ENCODE measurements around the gene CAMSAP3. TPM values are rescaled to one million over a fixed set of nuclear protein-coding genes. Genes with fewer than 3 reads are reported as not detected.

The CAMSAP3 gene
- total RNA-seq, 2 experiments from 2014 or later: 0.40 to 0.50 TPM

- Mint-ChIP-seq H3K27me3 (no peaks in the 10 kb centered on the region), H3K27ac (no peak overlapping the region), H3K9me3 (no peaks in the 10 kb centered on the region), H3K4me1 (peaks cover 6% of the 10 kb centered on the region), H3K36me3 (peaks cover 21% of the 10 kb centered on the region), H3K4me3 (no peak overlapping the region)
- DNase-seq (no peak), ATAC-seq (ENCODE audit: low read depth) (no peak)
- POLR2A ChIA-PET: interaction anchor here (1.0 kb wide), 1 partner anchor 15 kb away, joined by 6 read pairs; the partner anchor contains the start of genes PET100 and XAB2
These were observed 48.9 kb downstream of the CAMSAP3 start for GRCh38 chr19:7644550-7644877.

- H3K27ac Mint-ChIP-seq: no peak overlapping the region
- H3K9me3 Mint-ChIP-seq: no peaks in the 10 kb centered on the region
- ATAC-seq (ENCODE audit: low read depth) (no peak), DNase-seq (no peak)
- H3K36me3 Mint-ChIP-seq: peaks cover 14% of the 10 kb centered on the region
- POLR2A ChIA-PET: interaction anchor here (1.0 kb wide), 1 partner anchor 16 kb away, joined by 6 read pairs; the partner anchor contains the start of genes PET100 and XAB2
- H3K27me3 Mint-ChIP-seq: peaks cover 2% of the 10 kb centered on the region
- H3K4me3 Mint-ChIP-seq: no peak overlapping the region
- peaks cover under 1% of the 10 kb centered on the region for H3K4me1 Mint-ChIP-seq
These were observed 49.5 kb downstream of the CAMSAP3 start for GRCh38 chr19:7645163-7645562.

DNA sequence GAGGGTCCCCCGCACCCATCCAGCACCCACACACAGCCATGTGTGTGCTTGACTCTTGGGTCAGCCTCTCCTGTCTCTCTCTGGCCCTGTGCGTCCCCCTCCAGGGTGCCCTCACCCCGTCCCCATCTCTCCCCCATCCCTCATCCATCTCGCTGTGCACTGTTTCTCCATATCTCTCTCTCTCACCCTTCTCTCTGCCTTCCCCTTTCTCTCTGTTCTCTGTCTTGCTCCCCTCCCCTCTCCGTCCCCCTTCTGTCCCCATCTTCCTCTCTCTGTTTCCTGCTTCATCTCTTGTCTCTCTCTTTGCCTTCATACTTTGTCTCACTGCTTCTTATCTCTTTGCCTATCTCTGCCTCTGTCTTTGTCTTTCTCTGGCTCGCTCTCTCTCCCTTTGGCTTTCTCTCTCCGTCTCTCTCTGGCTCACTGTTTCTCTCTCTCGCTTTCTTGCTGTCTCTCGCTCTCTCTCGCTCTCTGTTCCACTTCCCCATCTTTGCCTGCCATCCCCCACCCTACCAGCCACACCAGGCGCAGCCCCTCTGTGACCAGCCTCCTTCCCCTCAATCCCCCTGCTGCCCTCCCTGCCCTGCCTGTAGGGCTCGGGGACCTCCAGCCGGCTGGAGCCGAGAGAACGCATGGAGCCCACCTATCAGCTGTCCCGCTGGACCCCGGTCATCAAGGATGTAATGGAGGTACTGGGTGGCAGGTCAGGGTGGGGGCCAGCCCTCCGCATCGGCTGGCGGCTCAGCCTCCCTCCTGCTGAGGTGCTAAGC lies 50.2 kb downstream of the CAMSAP3 start:
- DNase-seq (no peak), ATAC-seq (ENCODE audit: low read depth) (no peak)
- Mint-ChIP-seq H3K36me3 (peaks cover 11% of the 10 kb centered on the region), H3K4me3 (no peak overlapping the region), H3K27ac (peak overlapping the region; percentile 1), H3K4me1 (no peaks in the 10 kb centered on the region), H3K9me3 (no peaks in the 10 kb centered on the region), H3K27me3 (peaks cover 5% of the 10 kb centered on the region)
- POLR2A ChIA-PET: no interaction called here

GRCh38 chr19:7646426-7646700 lies 50.7 kb downstream of the CAMSAP3 start:
- ATAC-seq (ENCODE audit: low read depth) (no peak), DNase-seq (no peak)
- Mint-ChIP-seq H3K27ac (no peak overlapping the region), H3K36me3 (peaks cover 11% of the 10 kb centered on the region), H3K4me3 (no peak overlapping the region), H3K4me1 (no peaks in the 10 kb centered on the region), H3K9me3 (no peaks in the 10 kb centered on the region), H3K27me3 (peaks cover 5% of the 10 kb centered on the region)
- POLR2A ChIA-PET: no interaction called here

DNA sequence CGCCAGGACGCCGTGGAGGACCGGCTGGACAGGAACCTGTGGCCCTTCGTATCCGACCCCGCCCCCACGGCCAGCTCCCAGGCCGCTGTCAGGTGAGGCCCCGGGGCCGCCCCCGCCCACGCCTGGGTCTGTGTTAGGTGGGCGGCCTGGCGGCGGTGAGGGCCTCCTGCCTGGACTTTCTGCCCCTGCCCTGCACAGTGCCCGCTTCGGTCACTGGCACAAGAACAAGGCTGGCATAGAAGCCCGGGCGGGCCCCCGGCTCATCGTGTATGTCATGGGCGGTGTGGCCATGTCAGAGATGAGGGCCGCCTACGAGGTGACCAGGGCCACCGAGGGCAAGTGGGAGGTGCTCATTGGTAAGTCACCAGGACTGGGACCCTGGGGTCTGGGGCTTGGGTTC lies 51.5 kb downstream of the CAMSAP3 start:
- POLR2A ChIA-PET: no interaction called here
- DNase-seq (no peak), ATAC-seq (ENCODE audit: low read depth) (no peak)
- Mint-ChIP-seq H3K27ac (no peak overlapping the region), H3K27me3 (peaks cover 8% of the 10 kb centered on the region), H3K4me3 (no peak overlapping the region), H3K36me3 (peaks cover 11% of the 10 kb centered on the region), H3K9me3 (no peaks in the 10 kb centered on the region), H3K4me1 (peaks cover 3% of the 10 kb centered on the region)

DNA sequence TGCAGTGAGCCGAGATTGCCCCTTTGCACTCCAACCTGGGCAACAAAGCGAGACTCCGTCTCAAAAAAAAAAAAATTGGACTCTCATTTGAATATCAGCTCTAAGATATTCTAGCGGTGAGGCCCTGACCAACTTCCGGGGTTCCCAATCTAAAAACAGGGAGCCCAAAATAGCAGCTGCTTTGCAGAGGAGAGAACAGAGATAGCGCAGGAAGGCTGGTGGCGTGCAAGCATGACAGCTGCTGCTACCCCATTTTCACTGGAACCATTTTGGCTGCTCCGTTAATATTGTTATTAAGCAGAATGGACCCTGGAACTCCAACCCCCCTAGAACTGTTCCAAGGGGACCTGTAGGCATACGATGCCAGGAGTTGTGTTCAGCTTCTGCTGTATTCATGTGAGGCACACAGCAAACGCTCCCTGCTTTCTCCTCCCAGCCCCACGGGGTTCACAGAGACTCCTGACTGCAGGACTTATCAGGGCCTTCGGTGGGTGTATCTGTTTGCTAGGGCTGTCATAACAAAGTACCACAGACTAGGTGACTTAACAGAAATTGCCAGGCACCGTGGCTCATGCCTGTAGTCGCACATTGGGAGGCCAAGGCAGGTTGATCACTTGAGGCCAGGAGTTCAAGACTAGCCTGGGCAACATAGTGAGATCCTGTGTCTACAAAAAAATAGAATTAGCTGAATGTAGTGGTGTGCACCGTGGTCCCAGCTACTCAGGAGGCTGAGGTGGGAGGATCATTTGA lies 52.8 kb downstream of the CAMSAP3 start:
- DNase-seq: no peak
- H3K36me3 Mint-ChIP-seq: peaks cover 4% of the 10 kb centered on the region
- no peak overlapping the region for H3K27ac Mint-ChIP-seq
- peaks cover 8% of the 10 kb centered on the region for H3K27me3 Mint-ChIP-seq
- no peak overlapping the region for H3K4me3 Mint-ChIP-seq
- ATAC-seq (ENCODE audit: low read depth): no peak
- H3K4me1 Mint-ChIP-seq: peaks cover 6% of the 10 kb centered on the region
- H3K9me3 Mint-ChIP-seq: no peaks in the 10 kb centered on the region
- POLR2A ChIA-PET: interaction anchor here (0.9 to 2.3 kb wide), 3 partner anchors 11 to 33 kb away, joined by 3 to 11 read pairs (median 3); partner anchors contain the start of genes STXBP2 and TRAPPC5

- Mint-ChIP-seq H3K9me3 (no peaks in the 10 kb centered on the region), H3K4me3 (no peak overlapping the region), H3K27me3 (peaks cover 8% of the 10 kb centered on the region), H3K4me1 (peaks cover 9% of the 10 kb centered on the region), H3K36me3 (peaks cover 4% of the 10 kb centered on the region), H3K27ac (no peak overlapping the region)
- ATAC-seq (ENCODE audit: low read depth) (no peak), DNase-seq (no peak)
- POLR2A ChIA-PET: interaction anchor here (2.3 kb wide), 1 partner anchor 12 kb away, joined by 11 read pairs; the partner anchor contains the start of gene STXBP2
These were observed 54.5 kb downstream of the CAMSAP3 start for GRCh38 chr19:7650148-7650547.

- H3K27ac Mint-ChIP-seq: peak overlapping the region; percentile 83
- peaks cover 8% of the 10 kb centered on the region for H3K27me3 Mint-ChIP-seq
These were observed 56.5 kb downstream of the CAMSAP3 start for GRCh38 chr19:7652061-7652641.

DNA sequence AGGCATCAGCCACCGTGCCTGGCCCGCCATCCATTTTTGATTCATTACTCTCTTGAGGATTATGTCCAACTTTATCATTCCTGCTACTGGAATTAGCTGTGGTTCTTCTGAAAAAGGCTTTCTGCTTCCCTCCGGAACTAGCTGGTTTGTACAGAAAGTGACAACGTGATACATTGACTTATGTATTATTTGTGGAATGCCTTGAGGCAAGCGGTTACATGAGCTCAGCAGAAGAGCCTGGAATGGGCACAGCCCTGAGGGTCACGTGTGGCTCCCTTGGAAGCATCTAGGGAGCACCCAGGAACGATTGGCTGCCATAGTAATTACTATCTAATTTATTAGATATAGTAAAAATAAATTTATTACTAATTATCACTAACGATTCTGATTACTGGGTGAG lies 58.7 kb downstream of the CAMSAP3 start:
- DNase-seq (no peak), ATAC-seq (ENCODE audit: low read depth) (no peak)
- Mint-ChIP-seq H3K9me3 (no peaks in the 10 kb centered on the region), H3K4me3 (no peak overlapping the region), H3K36me3 (no peaks in the 10 kb centered on the region), H3K4me1 (peaks cover 32% of the 10 kb centered on the region), H3K27me3 (peaks cover 8% of the 10 kb centered on the region), H3K27ac (peak overlapping the region; percentile 6)
- POLR2A ChIA-PET: interaction anchor here (1.3 to 6.2 kb wide), 2 partner anchors 15 to 27 kb away, joined by 4 to 33 read pairs; partner anchors contain the start of gene RETN

More at GRCh38 chr19:7652061-7652641, 56.5 kb downstream of the CAMSAP3 start:
- Mint-ChIP-seq H3K9me3 (no peaks in the 10 kb centered on the region), H3K36me3 (no peaks in the 10 kb centered on the region), H3K4me3 (peak overlapping the region; percentile 75), H3K4me1 (peaks cover 18% of the 10 kb centered on the region)
- POLR2A ChIA-PET: interaction anchor here (0.7 to 1.5 kb wide), 5 partner anchors 13 to 29 kb away, joined by 3 to 9 read pairs (median 4); partner anchors contain the start of genes RETN and TRAPPC5
- DNase-seq (peak; percentile 92), ATAC-seq (ENCODE audit: low read depth) (peak; percentile 81)

- Mint-ChIP-seq H3K9me3 (no peaks in the 10 kb centered on the region), H3K4me3 (no peak overlapping the region), H3K4me1 (peaks cover 32% of the 10 kb centered on the region), H3K27me3 (peaks cover 3% of the 10 kb centered on the region), H3K27ac (no peak overlapping the region), H3K36me3 (no peaks in the 10 kb centered on the region)
- POLR2A ChIA-PET: interaction anchor here (0.6 to 6.2 kb wide), 3 partner anchors 14 to 87 kb away, joined by 3 to 33 read pairs (median 5); partner anchors contain the start of genes RETN and STXBP2
- ATAC-seq (ENCODE audit: low read depth): no peak
- no peak for DNase-seq
These were observed 59.9 kb downstream of the CAMSAP3 start for GRCh38 chr19:7655581-7655980.

- POLR2A ChIA-PET: interaction anchor here (0.6 to 6.2 kb wide), 6 partner anchors 12 to 256 kb away, joined by 3 to 33 read pairs (median 4); partner anchors contain the start of genes MCEMP1, PET100, RETN and XAB2
- H3K27ac Mint-ChIP-seq: peak overlapping the region; percentile 83
- peak; percentile 62 for DNase-seq
- H3K4me1 Mint-ChIP-seq: peaks cover 28% of the 10 kb centered on the region
- H3K27me3 Mint-ChIP-seq: no peaks in the 10 kb centered on the region
- H3K4me3 Mint-ChIP-seq: peak overlapping the region; percentile 82
- H3K36me3 Mint-ChIP-seq: no peaks in the 10 kb centered on the region
- no peaks in the 10 kb centered on the region for H3K9me3 Mint-ChIP-seq
- peak; percentile 69 for ATAC-seq (ENCODE audit: low read depth)
These were observed 61.6 kb downstream of the CAMSAP3 start for GRCh38 chr19:7657131-7657751.

DNA sequence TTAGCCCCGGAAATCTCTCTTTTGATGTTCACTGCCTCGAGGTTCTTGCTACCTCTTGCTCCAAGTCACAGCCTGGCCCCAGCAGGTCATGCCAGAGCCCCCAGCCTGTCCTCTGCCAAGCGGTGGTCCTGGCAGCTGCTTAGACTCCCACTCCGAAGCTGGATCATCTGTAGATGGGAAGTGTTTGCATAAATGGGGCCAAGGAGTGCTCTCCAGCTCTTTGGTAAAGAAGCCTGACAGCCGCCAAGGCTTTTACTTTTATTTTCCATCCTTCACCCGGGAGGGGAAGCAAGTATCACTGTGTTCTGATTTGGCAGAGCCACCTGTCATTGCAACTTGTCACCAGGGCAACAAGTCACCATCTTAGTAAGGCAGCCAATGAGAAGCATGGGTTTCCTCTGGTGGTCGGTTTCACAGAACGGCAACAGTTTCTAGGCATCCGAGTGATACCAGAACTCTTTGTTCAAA lies 62.6 kb downstream of the CAMSAP3 start:
- no peaks in the 10 kb centered on the region for H3K9me3 Mint-ChIP-seq
- peak overlapping the region; percentile 83 for H3K27ac Mint-ChIP-seq
- ATAC-seq (ENCODE audit: low read depth): peak; percentile 89
- no peaks in the 10 kb centered on the region for H3K36me3 Mint-ChIP-seq
- peaks cover 26% of the 10 kb centered on the region for H3K4me1 Mint-ChIP-seq
- peak overlapping the region; percentile 82 for H3K4me3 Mint-ChIP-seq
- DNase-seq: peak; percentile 61
- H3K27me3 Mint-ChIP-seq: no peaks in the 10 kb centered on the region
- POLR2A ChIA-PET: interaction anchor here (1.1 to 6.2 kb wide), 4 partner anchors 11 to 29 kb away, joined by 3 to 33 read pairs (median 6); partner anchors contain the start of genes PET100, RETN, STXBP2 and XAB2
